Measurements from ENCODE around the gene RSRP1. TPM values are rescaled to one million over a fixed set of nuclear protein-coding genes. Genes with fewer than 3 reads are reported as not detected.

The RSRP1 gene, protein sequence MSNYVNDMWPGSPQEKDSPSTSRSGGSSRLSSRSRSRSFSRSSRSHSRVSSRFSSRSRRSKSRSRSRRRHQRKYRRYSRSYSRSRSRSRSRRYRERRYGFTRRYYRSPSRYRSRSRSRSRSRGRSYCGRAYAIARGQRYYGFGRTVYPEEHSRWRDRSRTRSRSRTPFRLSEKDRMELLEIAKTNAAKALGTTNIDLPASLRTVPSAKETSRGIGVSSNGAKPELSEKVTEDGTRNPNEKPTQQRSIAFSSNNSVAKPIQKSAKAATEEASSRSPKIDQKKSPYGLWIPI
- 88.6 and 121 TPM in 2 replicates for total RNA-seq

DNA sequence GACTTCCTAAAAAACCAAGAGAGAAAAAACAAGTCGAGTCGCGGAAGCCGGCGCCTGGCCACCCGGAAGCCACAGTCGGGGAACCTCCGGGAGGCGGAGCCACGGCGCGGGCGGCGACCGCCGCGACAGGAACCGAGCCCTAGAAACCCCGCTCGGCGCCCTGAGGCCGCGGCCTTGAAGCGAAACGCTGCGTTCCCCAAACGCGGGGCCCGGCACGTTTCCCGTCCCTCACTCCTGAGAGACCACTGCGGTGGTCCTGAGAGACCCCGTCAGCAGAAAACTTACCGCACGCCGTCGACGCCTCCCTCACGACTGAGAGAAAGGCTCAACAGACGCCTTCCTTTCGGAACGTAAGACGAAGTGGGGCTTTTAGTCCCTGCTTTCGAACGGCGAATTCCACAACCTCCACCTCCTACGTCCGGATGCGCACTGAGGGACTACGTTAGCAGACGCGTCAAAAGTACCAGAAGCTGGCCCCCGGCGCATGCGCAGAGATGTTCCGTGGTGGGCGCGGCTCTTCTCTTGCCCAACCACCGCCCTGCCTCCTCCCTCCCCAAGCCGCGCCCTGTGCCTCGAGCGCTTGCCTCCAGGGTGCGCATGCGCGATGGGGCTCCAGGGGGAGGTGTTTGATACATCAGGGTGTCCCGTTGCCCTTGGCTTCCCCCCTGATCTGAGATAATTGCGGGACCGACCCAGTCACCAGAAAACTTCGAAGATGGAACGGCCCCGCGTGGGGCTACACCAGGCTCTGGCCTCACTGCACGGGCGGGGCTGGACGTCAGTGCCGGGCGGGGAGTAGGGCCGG, at the start of gene RSRP1:
TSS of gene RSRP1 (minus strand) at position 431 of the 805 bp plus-strand sequence. CDS start 491 bp downstream, outside the sequence.

DNA sequence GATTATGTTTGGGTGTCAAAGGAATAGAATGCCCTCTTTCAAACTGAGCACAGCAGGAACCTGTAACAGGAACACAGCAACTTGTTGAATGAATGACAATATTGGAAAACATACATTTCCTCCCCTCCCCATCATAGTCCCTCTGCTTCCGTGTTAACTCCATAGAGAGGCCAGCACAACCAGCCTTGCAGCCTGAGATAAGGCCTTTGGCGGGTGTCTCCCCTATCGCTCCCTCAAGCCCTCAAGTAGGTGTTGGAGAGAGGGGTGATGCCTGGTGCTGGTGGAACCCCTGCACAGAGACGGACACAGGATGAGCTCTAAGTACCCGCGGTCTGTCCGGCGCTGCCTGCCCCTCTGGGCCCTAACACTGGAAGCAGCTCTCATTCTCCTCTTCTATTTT, 25.0 kb upstream of the RSRP1 start, which contains the start of gene RHD:
TSS of gene RHD (plus strand) at position 272 of the 400 bp plus-strand sequence. CDS start at position 311, 39 bp downstream.

DNA sequence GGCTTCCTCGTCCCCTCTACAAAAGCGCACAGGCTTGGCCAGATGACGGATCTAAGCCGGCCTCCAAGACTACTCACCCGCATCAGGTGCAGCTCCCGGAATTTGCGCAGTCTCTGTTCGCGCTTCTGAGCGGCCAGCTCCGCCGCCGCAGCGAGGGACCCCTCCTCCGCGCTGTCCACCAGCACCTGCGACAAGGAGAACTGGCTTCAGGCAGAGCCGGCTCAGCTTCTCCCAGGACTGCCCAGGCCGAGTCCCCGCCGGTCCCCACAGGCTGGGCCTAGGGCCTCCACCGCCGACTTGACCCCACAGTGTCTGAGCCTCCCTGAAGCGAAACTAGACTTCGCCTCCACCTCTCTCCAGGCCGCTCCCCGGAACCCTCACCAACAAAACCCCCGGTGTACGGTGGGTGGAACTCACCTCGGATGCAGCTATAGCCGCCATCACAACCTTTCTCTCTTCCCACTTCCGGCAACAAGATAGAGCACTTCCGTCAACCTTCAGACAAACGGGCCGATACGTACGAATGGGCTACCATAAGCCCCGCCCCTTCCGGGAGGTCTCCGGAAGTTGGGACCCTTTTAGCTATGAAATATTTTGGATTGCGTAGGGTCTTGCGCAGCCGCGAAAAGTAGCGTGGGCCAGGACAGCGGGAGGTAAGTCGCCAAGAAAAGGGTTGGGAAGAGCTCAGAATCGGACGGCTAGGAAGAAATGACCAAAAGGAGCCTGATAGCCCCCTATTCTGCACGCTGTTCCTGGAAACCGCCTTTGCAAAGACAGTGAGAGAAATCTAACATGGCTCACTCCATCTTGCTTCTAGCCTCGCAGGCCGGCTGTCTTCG, 15.0 kb downstream of the RSRP1 start, which contains the start of gene SYF2:
TSS of gene SYF2 (minus strand) at position 476 of the 839 bp plus-strand sequence. CDS start at position 441, 35 bp downstream.

Other genes starting within 250 kb of the RSRP1 start
- gene SYF2, start 15.0 kb downstream of the RSRP1 start, total RNA-seq, result 52.3 and 61.8 TPM in 2 replicates
- gene RHD, start 25.1 kb upstream of the RSRP1 start, total RNA-seq, result not detected in 2 replicates
- 200 and 207 TPM in 2 replicates for gene TMEM50A, start 90.9 kb upstream of the RSRP1 start, total RNA-seq
- 0.65 and 1.4 TPM in 2 replicates for gene RHCE, start 173.4 kb upstream of the RSRP1 start, total RNA-seq
- 27.7 and 29.4 TPM in 2 replicates for gene MACO1, start 183.4 kb upstream of the RSRP1 start, total RNA-seq

Data from articular chondrocyte of knee joint (primary cell).